ENCODE data around the gene TFR2. TPM values are rescaled to one million over a fixed set of nuclear protein-coding genes. Genes with fewer than 3 reads are reported as not detected.

Gene TFR2
- total RNA-seq, 1 donor from 2014 or later: 1.7 TPM

GRCh38 chr7:100649826-100650565 lies 8.6 kb upstream of the TFR2 start:
- H3K27ac Mint-ChIP-seq (ENCODE audit: unreplicated experiment): peak overlapping the region; percentile 5

GRCh38 chr7:100642534-100642907 lies 1.2 kb upstream of the TFR2 start:
- Mint-ChIP-seq H3K4me3 (no peak overlapping the region), H3K27ac (ENCODE audit: unreplicated experiment) (no peak overlapping the region), H3K9me3 (no peaks in the 10 kb centered on the region), H3K36me3 (ENCODE audit: low read depth) (no peaks in the 10 kb centered on the region), H3K4me1 (no peaks in the 10 kb centered on the region), H3K27me3 (ENCODE audit: low read depth) (peaks cover 8% of the 10 kb centered on the region)
- no peak for DNase-seq (ENCODE audit: low read depth, low spot score)
- TF ChIP-seq CTCF (conservative IDR thresholded peaks at IDR 0.05): no peak

More at GRCh38 chr7:100649826-100650565, 8.6 kb upstream of the TFR2 start:
- Mint-ChIP-seq H3K4me3 (no peak overlapping the region), H3K27me3 (ENCODE audit: low read depth) (peaks cover 29% of the 10 kb centered on the region), H3K4me1 (no peaks in the 10 kb centered on the region), H3K36me3 (ENCODE audit: low read depth) (no peaks in the 10 kb centered on the region), H3K9me3 (no peaks in the 10 kb centered on the region)
- DNase-seq (ENCODE audit: low read depth, low spot score): no peak
- no peak for TF ChIP-seq CTCF (conservative IDR thresholded peaks at IDR 0.05)

GRCh38 chr7:100641860-100642533 lies 645 bp upstream of the TFR2 start:
- H3K27ac Mint-ChIP-seq (ENCODE audit: unreplicated experiment): no peak overlapping the region
- H3K9me3 Mint-ChIP-seq: no peaks in the 10 kb centered on the region
- no peaks in the 10 kb centered on the region for H3K36me3 Mint-ChIP-seq (ENCODE audit: low read depth)
- H3K4me3 Mint-ChIP-seq: no peak overlapping the region
- no peaks in the 10 kb centered on the region for H3K4me1 Mint-ChIP-seq
- no peak for DNase-seq (ENCODE audit: low read depth, low spot score)
- TF ChIP-seq CTCF (conservative IDR thresholded peaks at IDR 0.05): no peak
- peaks cover 8% of the 10 kb centered on the region for H3K27me3 Mint-ChIP-seq (ENCODE audit: low read depth)

- Mint-ChIP-seq H3K4me3 (no peak overlapping the region), H3K9me3 (no peaks in the 10 kb centered on the region), H3K27me3 (ENCODE audit: low read depth) (peaks cover 18% of the 10 kb centered on the region), H3K36me3 (ENCODE audit: low read depth) (no peaks in the 10 kb centered on the region), H3K27ac (ENCODE audit: unreplicated experiment) (no peak overlapping the region), H3K4me1 (no peaks in the 10 kb centered on the region)
- TF ChIP-seq CTCF (conservative IDR thresholded peaks at IDR 0.05): no peak
- DNase-seq (ENCODE audit: low read depth, low spot score): no peak
Observed at GRCh38 chr7:100640517-100641440, 573 bp downstream of the TFR2 start.

- no peaks in the 10 kb centered on the region for H3K36me3 Mint-ChIP-seq (ENCODE audit: low read depth)
- no peak overlapping the region for H3K4me3 Mint-ChIP-seq
- H3K27me3 Mint-ChIP-seq (ENCODE audit: low read depth): peaks cover 16% of the 10 kb centered on the region
- no peaks in the 10 kb centered on the region for H3K4me1 Mint-ChIP-seq
- TF ChIP-seq CTCF (conservative IDR thresholded peaks at IDR 0.05): no peak
- no peak for DNase-seq (ENCODE audit: low read depth, low spot score)
- no peaks in the 10 kb centered on the region for H3K9me3 Mint-ChIP-seq
- H3K27ac Mint-ChIP-seq (ENCODE audit: unreplicated experiment): no peak overlapping the region
Observed at GRCh38 chr7:100639995-100640516, 1.3 kb downstream of the TFR2 start.
